ENCODE results near the gene CEPT1.
A peak's percentile ranks its signal among the peaks of the same experiment; 100 is the strongest.

The CEPT1 gene

DNA sequence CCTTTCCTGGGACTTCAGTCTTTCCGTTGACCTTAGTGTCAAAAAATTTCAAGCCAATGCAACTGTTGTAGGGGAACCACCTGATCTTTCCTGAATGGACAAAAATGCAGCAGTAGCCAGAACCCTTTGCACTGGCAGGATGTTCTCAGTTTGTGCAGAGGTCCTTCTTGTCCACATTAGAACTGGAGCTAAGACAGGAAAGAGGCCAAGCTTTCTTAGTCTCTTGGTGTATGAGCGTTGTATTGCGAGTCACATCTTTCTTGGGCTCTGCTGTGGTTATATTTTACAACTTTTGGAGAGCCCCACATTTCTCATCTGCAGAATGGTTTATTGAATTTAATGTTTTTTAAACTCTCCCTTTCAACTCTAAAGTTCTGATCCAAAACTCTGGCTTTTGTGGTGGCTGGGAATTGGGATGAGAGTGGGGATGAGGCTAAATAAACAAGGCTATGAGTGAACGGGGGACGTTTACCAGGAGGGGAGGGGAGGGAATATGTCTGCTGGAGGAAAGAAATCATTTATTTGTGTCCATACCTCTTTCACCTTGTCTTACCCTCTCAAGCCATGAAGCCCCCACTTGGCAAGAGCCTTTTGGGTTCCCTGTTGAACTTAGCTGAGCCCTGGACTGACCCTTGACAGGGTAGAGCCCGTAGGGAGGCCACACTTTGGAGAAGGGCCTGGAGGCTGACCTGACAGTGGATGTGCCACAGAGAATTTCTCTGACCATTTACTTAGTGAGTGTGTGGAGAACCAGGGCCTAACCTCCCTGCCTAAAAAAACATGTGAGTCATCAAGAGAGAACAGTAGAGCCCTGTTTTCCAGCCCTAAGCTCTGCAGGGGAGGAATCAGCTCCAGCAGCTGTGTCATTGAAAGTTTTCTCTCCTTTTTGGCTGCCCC is 88.1 kb downstream of the CEPT1 start:
- peak; percentile 68 for DNase-seq (ENCODE audit: low read depth)

DNA sequence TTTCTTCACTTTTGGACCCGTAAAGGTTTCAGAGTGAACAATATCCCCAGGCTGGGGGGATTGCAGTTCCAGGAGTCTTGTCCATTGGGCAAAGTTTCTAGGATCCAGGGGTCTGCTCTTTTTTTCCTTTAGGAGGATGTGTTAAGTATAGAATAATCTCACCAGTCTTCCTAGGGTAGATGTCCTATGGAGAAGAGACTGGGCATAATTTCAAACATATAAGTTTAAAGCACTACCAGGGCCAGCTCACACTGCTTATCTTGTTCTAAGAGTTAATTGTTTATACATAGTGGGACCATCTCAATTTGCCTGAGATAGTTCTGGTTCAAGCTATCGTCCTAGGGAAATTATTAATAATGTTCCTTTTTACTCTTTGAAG is 88.7 kb downstream of the CEPT1 start:
- DNase-seq (ENCODE audit: low read depth), result no peak

DNA sequence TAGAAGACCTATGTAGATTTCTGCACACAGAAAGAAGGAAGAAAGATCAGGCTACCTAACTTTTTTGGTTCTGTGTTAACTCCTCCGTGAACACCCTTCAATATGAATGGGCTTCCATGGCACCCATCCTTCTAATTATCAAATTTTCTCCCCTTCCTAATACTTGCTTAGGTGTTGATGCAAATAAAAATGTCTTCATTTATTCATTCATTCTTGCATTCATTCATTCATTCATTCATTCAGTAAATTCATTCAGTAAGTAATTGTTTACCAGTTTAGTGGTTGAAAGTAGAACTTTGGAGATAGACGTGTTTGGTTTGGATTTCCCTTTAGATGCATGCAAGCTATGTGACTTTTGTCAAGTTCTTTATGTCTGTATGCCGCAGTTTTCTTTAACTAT is 92.1 kb downstream of the CEPT1 start:
- no peak for DNase-seq (ENCODE audit: low read depth)

DNA sequence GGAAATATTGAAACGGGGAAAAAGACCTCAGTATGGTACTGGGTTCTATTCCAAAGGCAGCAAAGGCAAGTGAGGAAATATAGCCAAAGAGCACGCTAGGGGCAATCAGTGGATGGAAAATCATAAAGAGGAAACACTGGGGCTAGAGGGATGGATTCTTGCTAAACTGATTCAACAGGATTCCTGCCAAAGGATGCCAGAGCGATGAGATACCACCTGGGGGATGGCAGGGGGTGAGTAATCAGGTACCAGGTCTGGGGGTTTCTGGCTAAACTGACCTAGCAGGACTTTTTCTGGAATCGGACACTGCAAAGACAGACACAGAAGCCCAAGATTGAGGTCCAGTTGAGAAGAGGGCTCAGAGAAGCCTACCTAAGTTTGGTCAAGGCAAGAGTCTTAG is 94.2 kb downstream of the CEPT1 start:
- no peak for DNase-seq (ENCODE audit: low read depth)
